ENCODE measurements around the gene LELP1. TPM values are rescaled to one million over a fixed set of nuclear protein-coding genes. Genes with fewer than 3 reads are reported as not detected.
"Not testable (repeated sequence)": the region's sequence is repeated elsewhere in the genome, so short reads cannot be mapped to it uniquely, and the experiment has no call there.

The LELP1 gene
- total and polyA plus RNA-seq, 9 donors, result not detected

- no peaks in the 10 kb centered on the region for H3K36me3 ChIP-seq (ENCODE audit: control insufficient read depth, insufficient read depth, low read length)
- no peak overlapping the region for H3K4me3 ChIP-seq (ENCODE audit: low read length)
- no peak for DNase-seq
- no peaks in the 10 kb centered on the region for H3K9me3 ChIP-seq (replicated peaks; ENCODE audit: control insufficient read depth, low read depth, low read length)
- H3K27ac ChIP-seq (ENCODE audit: low read length), result no peak overlapping the region
- H3K27me3 ChIP-seq (ENCODE audit: control insufficient read depth, insufficient read depth, low read length), result peaks cover 2% of the 10 kb centered on the region
- H3K4me1 ChIP-seq (ENCODE audit: control insufficient read depth, insufficient read depth, low read length), result no peaks in the 10 kb centered on the region
- 82% methylated on average over 3 of the region's 4 CpGs for WGBS (ENCODE audit: insufficient coverage)
These were observed 8.0 kb upstream of the LELP1 start for GRCh38 chr1:153195216-153195615.

- Histone ChIP-seq H3K27ac (ENCODE audit: low read length) (no peak overlapping the region), H3K9me3 (replicated peaks; ENCODE audit: control insufficient read depth, low read depth, low read length) (no peaks in the 10 kb centered on the region), H3K27me3 (ENCODE audit: control insufficient read depth, insufficient read depth, low read length) (no peaks in the 10 kb centered on the region), H3K4me1 (ENCODE audit: control insufficient read depth, insufficient read depth, low read length) (no peaks in the 10 kb centered on the region), H3K36me3 (ENCODE audit: control insufficient read depth, insufficient read depth, low read length) (no peaks in the 10 kb centered on the region), H3K4me3 (ENCODE audit: low read length) (no peak overlapping the region)
- DNase-seq, result peak; percentile 8
- WGBS (ENCODE audit: insufficient coverage), result 65% methylated on average over 3 of the region's 4 CpGs
These were observed 1.2 kb upstream of the LELP1 start for GRCh38 chr1:153202006-153202405.

- no peak for DNase-seq
- no peaks in the 10 kb centered on the region for H3K4me1 ChIP-seq (ENCODE audit: control insufficient read depth, insufficient read depth, low read length)
- 88% methylated on average over 6 of the region's 9 CpGs for WGBS (ENCODE audit: insufficient coverage)
- H3K9me3 ChIP-seq (replicated peaks; ENCODE audit: control insufficient read depth, low read depth, low read length), result no peaks in the 10 kb centered on the region
- H3K36me3 ChIP-seq (ENCODE audit: control insufficient read depth, insufficient read depth, low read length), result no peaks in the 10 kb centered on the region
- no peak overlapping the region for H3K27ac ChIP-seq (ENCODE audit: low read length)
- H3K4me3 ChIP-seq (ENCODE audit: low read length), result no peak overlapping the region
- H3K27me3 ChIP-seq (ENCODE audit: control insufficient read depth, insufficient read depth, low read length), result no peaks in the 10 kb centered on the region
These were observed 3.4 kb downstream of the LELP1 start for GRCh38 chr1:153206631-153207030.

GRCh38 chr1:153210206-153210605 lies 7.0 kb downstream of the LELP1 start:
- 48% methylated on average over 7 of the region's 7 CpGs for WGBS (ENCODE audit: insufficient coverage)
- Histone ChIP-seq H3K36me3 (ENCODE audit: control insufficient read depth, insufficient read depth, low read length) (no peaks in the 10 kb centered on the region), H3K4me3 (ENCODE audit: low read length) (no peak overlapping the region), H3K27me3 (ENCODE audit: control insufficient read depth, insufficient read depth, low read length) (no peaks in the 10 kb centered on the region), H3K9me3 (replicated peaks; ENCODE audit: control insufficient read depth, low read depth, low read length) (no peaks in the 10 kb centered on the region), H3K4me1 (ENCODE audit: control insufficient read depth, insufficient read depth, low read length) (no peaks in the 10 kb centered on the region), H3K27ac (ENCODE audit: low read length) (no peak overlapping the region)
- no peak for DNase-seq

- DNase-seq, result no peak
- Histone ChIP-seq H3K9me3 (replicated peaks; ENCODE audit: control insufficient read depth, low read depth, low read length) (no peaks in the 10 kb centered on the region), H3K27me3 (ENCODE audit: control insufficient read depth, insufficient read depth, low read length) (no peaks in the 10 kb centered on the region), H3K27ac (ENCODE audit: low read length) (no peak overlapping the region), H3K36me3 (ENCODE audit: control insufficient read depth, insufficient read depth, low read length) (no peaks in the 10 kb centered on the region), H3K4me3 (ENCODE audit: low read length) (no peak overlapping the region), H3K4me1 (ENCODE audit: control insufficient read depth, insufficient read depth, low read length) (no peaks in the 10 kb centered on the region)
- WGBS (ENCODE audit: insufficient coverage), result no CpG with 5 or more reads among the region's 5 CpGs
These were observed 9.0 kb downstream of the LELP1 start for GRCh38 chr1:153212201-153212600.

- H3K27me3 ChIP-seq (ENCODE audit: control insufficient read depth, insufficient read depth, low read length), result no peaks in the 10 kb centered on the region
- no CpG with 5 or more reads among the region's 4 CpGs for WGBS (ENCODE audit: insufficient coverage)
- no peaks in the 10 kb centered on the region for H3K36me3 ChIP-seq (ENCODE audit: control insufficient read depth, insufficient read depth, low read length)
These were observed 10.3 kb downstream of the LELP1 start for GRCh38 chr1:153213519-153213918.

GRCh38 chr1:153217212-153217611 lies 14.0 kb downstream of the LELP1 start, which contains the start of gene PRR9:
TSS of gene PRR9 (plus strand) at chr1:153217584. CDS start at chr1:153218145, 561 bp downstream.
- Histone ChIP-seq H3K27ac (ENCODE audit: low read length) (no peak within 1 kb of the TSS), H3K9me3 (replicated peaks; ENCODE audit: control insufficient read depth, low read depth, low read length) (no peaks in the 10 kb centered on the region), H3K4me3 (ENCODE audit: low read length) (no peak within 1 kb of the TSS), H3K36me3 (ENCODE audit: control insufficient read depth, insufficient read depth, low read length) (no peaks in the 10 kb centered on the region), H3K4me1 (ENCODE audit: control insufficient read depth, insufficient read depth, low read length) (no peaks in the 10 kb centered on the region), H3K27me3 (ENCODE audit: control insufficient read depth, insufficient read depth, low read length) (no peaks in the 10 kb centered on the region)
- no CpG with 5 or more reads among the region's 3 CpGs for WGBS (ENCODE audit: insufficient coverage)
- DNase-seq, result no peak

More at GRCh38 chr1:153213519-153213918, 10.3 kb downstream of the LELP1 start:
- no peak overlapping the region for H3K4me3 ChIP-seq (ENCODE audit: low read length)
- H3K27ac ChIP-seq (ENCODE audit: low read length), result no peak overlapping the region
- no peaks in the 10 kb centered on the region for H3K9me3 ChIP-seq (replicated peaks; ENCODE audit: control insufficient read depth, low read depth, low read length)
- DNase-seq, result no peak
- H3K4me1 ChIP-seq (ENCODE audit: control insufficient read depth, insufficient read depth, low read length), result no peaks in the 10 kb centered on the region

GRCh38 chr1:153217744-153218416 lies 14.7 kb downstream of the LELP1 start:
- Histone ChIP-seq H3K4me1 (ENCODE audit: control insufficient read depth, insufficient read depth, low read length) (no peaks in the 10 kb centered on the region), H3K36me3 (ENCODE audit: control insufficient read depth, insufficient read depth, low read length) (no peaks in the 10 kb centered on the region), H3K27me3 (ENCODE audit: control insufficient read depth, insufficient read depth, low read length) (no peaks in the 10 kb centered on the region), H3K4me3 (ENCODE audit: low read length) (no peak overlapping the region), H3K9me3 (replicated peaks; ENCODE audit: control insufficient read depth, low read depth, low read length) (no peaks in the 10 kb centered on the region), H3K27ac (ENCODE audit: low read length) (no peak overlapping the region)
- 46% methylated on average over 2 of the region's 2 CpGs for WGBS (ENCODE audit: insufficient coverage)
- no peak for DNase-seq

GRCh38 chr1:153220606-153221303 lies 17.5 kb downstream of the LELP1 start:
- H3K36me3 ChIP-seq (ENCODE audit: control insufficient read depth, insufficient read depth, low read length), result no peaks in the 10 kb centered on the region
- peak; percentile 9 for DNase-seq

GRCh38 chr1:153223040-153223891 lies 20.0 kb downstream of the LELP1 start:
- not testable (repeated sequence) for H3K4me3 ChIP-seq (ENCODE audit: low read length); H3K9me3 ChIP-seq (replicated peaks; ENCODE audit: control insufficient read depth, low read depth, low read length); H3K27ac ChIP-seq (ENCODE audit: low read length); H3K36me3 ChIP-seq (ENCODE audit: control insufficient read depth, insufficient read depth, low read length); H3K4me1 ChIP-seq (ENCODE audit: control insufficient read depth, insufficient read depth, low read length); H3K27me3 ChIP-seq (ENCODE audit: control insufficient read depth, insufficient read depth, low read length)
- DNase-seq, result peak; percentile 43
- WGBS (ENCODE audit: insufficient coverage), result 73% methylated on average over 9 of the region's 16 CpGs

More at GRCh38 chr1:153220606-153221303, 17.5 kb downstream of the LELP1 start:
- WGBS (ENCODE audit: insufficient coverage), result 30% methylated on average over 3 of the region's 6 CpGs
- H3K27ac ChIP-seq (ENCODE audit: low read length), result no peak overlapping the region
- no peaks in the 10 kb centered on the region for H3K9me3 ChIP-seq (replicated peaks; ENCODE audit: control insufficient read depth, low read depth, low read length)
- H3K4me1 ChIP-seq (ENCODE audit: control insufficient read depth, insufficient read depth, low read length), result no peaks in the 10 kb centered on the region
- peaks cover 2% of the 10 kb centered on the region for H3K27me3 ChIP-seq (ENCODE audit: control insufficient read depth, insufficient read depth, low read length)
- no peak overlapping the region for H3K4me3 ChIP-seq (ENCODE audit: low read length)

Measured in muscle of leg (tissue), 11 donors.